Glutamatergic neuron (in vitro differentiated cells): ENCODE results near the gene CELF2. TPM values are rescaled to one million over a fixed set of nuclear protein-coding genes. Genes with fewer than 3 reads are reported as not detected.

Experiments
- DNase-seq: peaks from one replicate; pipeline ENCODE4 v3.0.0; 2022
- H3K27ac Mint-ChIP-seq: one replicate; pipeline ENCODE4 v1.8.0; 2020; ENCODE audit warnings: mild to moderate bottlenecking, mixed read lengths, inconsistent platforms; ENCODE audit not compliant: unreplicated experiment
- H3K27me3 Mint-ChIP-seq: one replicate; pipeline ENCODE4 v1.8.0; 2020; ENCODE audit warnings: mild to moderate bottlenecking, moderate library complexity, mixed read lengths, inconsistent platforms; ENCODE audit not compliant: unreplicated experiment
- H3K36me3 Mint-ChIP-seq: one replicate; pipeline ENCODE4 v1.8.0; 2020; ENCODE audit warnings: mild to moderate bottlenecking, mixed read lengths, inconsistent platforms; ENCODE audit not compliant: unreplicated experiment
- H3K4me1 Mint-ChIP-seq: one replicate; pipeline ENCODE4 v1.8.0; 2020; ENCODE audit warnings: mild to moderate bottlenecking, low read depth, mixed read lengths, inconsistent platforms; ENCODE audit not compliant: unreplicated experiment
- H3K4me3 Mint-ChIP-seq: one replicate; pipeline ENCODE4 v1.8.0; 2020; ENCODE audit warnings: mild to moderate bottlenecking, mixed read lengths, inconsistent platforms; ENCODE audit not compliant: unreplicated experiment
- H3K9me3 Mint-ChIP-seq: one replicate; pipeline ENCODE4 v1.8.0; 2020; ENCODE audit warnings: mild to moderate bottlenecking, moderate library complexity, mixed read lengths, inconsistent platforms; ENCODE audit not compliant: unreplicated experiment
- CTCF ChIP-seq: fragments of 200-600 bp; sonication (generic); IDR thresholded peaks from one replicate; pipeline ENCODE4 v1.5.0; 2021; ENCODE audit not compliant: partially characterized antibody, unreplicated experiment
- total RNA-seq: library from RNA; stranded (reverse); fragmentation: NEBNext Ultra II Directional; extraction: Animal tissue kit (Norgen Biotek cat#: 25700); gene quantifications from one replicate; pipeline ENCODE4 v1.2.1, GENCODE V29; 2021; ENCODE audit not compliant: unreplicated experiment

CELF2 gene
- total RNA-seq, 1 donor from 2014 or later: 47.4 TPM

- Mint-ChIP-seq H3K4me3 (no peak overlapping the region), H3K27me3 (no peaks in the 10 kb centered on the region), H3K36me3 (no peaks in the 10 kb centered on the region), H3K9me3 (no peaks in the 10 kb centered on the region), H3K4me1 (peaks cover 13% of the 10 kb centered on the region), H3K27ac (no peak overlapping the region)
- no peak for DNase-seq
- no peak for TF ChIP-seq CTCF
These were observed 78.8 kb downstream of the CELF2 start for GRCh38 chr10:11096422-11096821.

DNA sequence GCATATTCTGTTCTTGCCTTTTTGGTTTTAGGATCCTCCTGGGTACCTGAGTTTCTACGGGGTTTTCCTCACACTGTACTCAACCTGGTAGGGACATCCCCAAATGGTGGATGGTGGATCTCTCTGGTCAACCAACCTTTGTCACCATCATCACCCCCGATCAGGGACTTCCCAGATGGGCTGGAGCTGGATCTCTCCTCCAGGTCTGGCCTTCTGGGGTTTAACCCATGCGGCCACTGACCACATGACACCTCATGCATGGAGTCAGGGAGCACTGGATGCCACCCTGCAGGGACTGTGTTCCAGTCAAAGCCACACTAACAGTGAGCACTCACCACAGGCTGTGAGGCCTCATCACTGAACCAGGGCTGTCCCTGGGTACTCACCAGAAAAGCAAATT lies 80.0 kb downstream of the CELF2 start:
- Mint-ChIP-seq H3K9me3 (no peaks in the 10 kb centered on the region), H3K4me1 (peaks cover 13% of the 10 kb centered on the region), H3K4me3 (no peak overlapping the region), H3K27ac (no peak overlapping the region), H3K36me3 (no peaks in the 10 kb centered on the region), H3K27me3 (no peaks in the 10 kb centered on the region)
- DNase-seq: no peak
- TF ChIP-seq CTCF: no peak

DNA sequence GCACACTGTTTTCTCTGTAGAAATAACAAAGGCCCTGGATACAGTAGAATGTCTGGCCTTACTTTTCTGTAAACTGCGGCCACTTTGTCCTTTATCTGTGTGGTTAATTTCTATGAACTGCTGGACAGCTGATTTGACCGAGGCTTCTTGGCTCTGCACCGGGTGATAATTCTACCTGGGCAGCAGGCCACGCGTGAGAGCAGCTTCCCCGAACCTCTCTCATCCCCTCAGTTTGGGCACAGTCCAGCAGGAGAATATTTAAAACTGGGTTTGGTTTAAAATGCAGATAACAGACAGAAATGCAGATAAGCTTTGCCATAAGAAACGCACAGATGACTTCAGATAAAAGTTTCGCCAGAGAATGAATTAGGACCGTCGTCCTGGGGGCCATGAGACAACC lies 81.0 kb downstream of the CELF2 start:
- no peak for DNase-seq
- Mint-ChIP-seq H3K27me3 (no peaks in the 10 kb centered on the region), H3K4me1 (peaks cover 13% of the 10 kb centered on the region), H3K4me3 (no peak overlapping the region), H3K9me3 (no peaks in the 10 kb centered on the region), H3K36me3 (no peaks in the 10 kb centered on the region), H3K27ac (no peak overlapping the region)
- no peak for TF ChIP-seq CTCF

DNA sequence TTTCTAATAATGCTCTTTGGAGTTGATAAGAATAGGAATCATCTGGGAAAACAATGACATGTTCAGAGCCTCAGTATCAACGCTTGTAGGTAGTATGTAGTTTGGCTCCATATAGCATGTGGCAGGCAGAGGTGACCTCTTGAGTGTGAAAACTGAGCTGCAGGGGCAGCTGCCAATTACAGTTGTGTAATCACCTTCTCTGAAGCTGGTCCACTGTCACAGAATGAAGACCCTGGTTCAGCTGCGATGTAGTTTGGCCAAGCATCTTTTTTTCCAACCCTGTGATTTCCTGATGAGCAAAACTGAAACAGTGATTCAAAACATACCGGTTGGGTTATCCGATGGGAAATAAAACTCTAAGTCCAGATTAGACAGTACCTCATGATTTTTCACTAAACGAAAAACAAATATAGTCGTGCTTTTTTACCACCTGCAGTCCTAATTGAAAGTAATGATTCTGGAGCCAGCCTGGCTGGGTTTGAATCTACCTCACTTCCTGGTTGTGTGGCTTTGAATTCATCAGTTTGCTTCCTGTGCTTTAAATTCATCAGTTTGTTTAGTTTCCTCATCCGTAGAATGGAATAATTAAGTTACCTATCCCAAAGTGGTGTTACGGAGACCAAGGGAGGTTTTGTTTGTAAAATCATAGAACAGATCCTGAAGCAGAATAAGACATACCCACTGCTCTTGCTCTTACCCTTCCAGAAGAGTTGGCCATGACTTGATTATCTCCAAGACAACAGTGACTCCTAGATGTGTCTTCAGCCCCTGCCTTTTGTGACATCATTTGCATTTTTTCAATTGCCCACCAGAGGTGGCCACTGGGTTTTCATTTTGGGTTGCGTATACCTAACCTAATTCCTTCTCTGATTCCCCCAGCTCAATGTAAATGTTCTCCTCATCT lies 87.4 kb downstream of the CELF2 start:
- H3K4me3 Mint-ChIP-seq: no peak overlapping the region
- no peak for TF ChIP-seq CTCF
- no peak for DNase-seq
- H3K27me3 Mint-ChIP-seq: no peaks in the 10 kb centered on the region
- H3K9me3 Mint-ChIP-seq: peaks cover 2% of the 10 kb centered on the region
- H3K36me3 Mint-ChIP-seq: no peaks in the 10 kb centered on the region
- peaks cover 6% of the 10 kb centered on the region for H3K4me1 Mint-ChIP-seq
- H3K27ac Mint-ChIP-seq: no peak overlapping the region

- peaks cover 2% of the 10 kb centered on the region for H3K9me3 Mint-ChIP-seq
- H3K27ac Mint-ChIP-seq: no peak overlapping the region
- DNase-seq: no peak
- H3K4me1 Mint-ChIP-seq: peaks cover 6% of the 10 kb centered on the region
- H3K4me3 Mint-ChIP-seq: no peak overlapping the region
- no peaks in the 10 kb centered on the region for H3K27me3 Mint-ChIP-seq
- TF ChIP-seq CTCF: no peak
- H3K36me3 Mint-ChIP-seq: no peaks in the 10 kb centered on the region
These were observed 88.0 kb downstream of the CELF2 start for GRCh38 chr10:11105676-11106004.
